ENCODE results near the gene C19orf38. TPM values are rescaled to one million over a fixed set of nuclear protein-coding genes. Genes with fewer than 3 reads are reported as not detected.
A peak's percentile ranks its signal among the peaks of the same experiment; 100 is the strongest.
"Not testable (repeated sequence)": the region's sequence is repeated elsewhere in the genome, so short reads cannot be mapped to it uniquely, and the experiment has no call there.

C19orf38 gene
- total RNA-seq, 2 experiments from 2014 or later, result 1.2 to 1.3 TPM

- ATAC-seq (no peak), DNase-seq (no peak)
- no peak overlapping the region for H3K27ac Mint-ChIP-seq
- intact Hi-C loops (cut with micrococcal nuclease), result no loop called here
- ChIA-PET POLR2A (interaction anchor here (1.1 to 1.3 kb wide), 2 partner anchors 10 to 109 kb away, joined by 3 read pairs; no protein-coding TSS in a partner anchor), CTCF (interaction anchor here (1.8 to 9.9 kb wide), 2 partner anchors 15 to 152 kb away, joined by 9 to 137 read pairs; partner anchors contain the start of gene DNM2)
- no peaks in the 10 kb centered on the region for H3K9me3 Mint-ChIP-seq
- no peak for TF ChIP-seq CTCF (IDR thresholded peaks at IDR 0.05)
- H3K27me3 Mint-ChIP-seq, result no peaks in the 10 kb centered on the region
- H3K36me3 Mint-ChIP-seq (ENCODE audit: low read depth), result peaks cover 3% of the 10 kb centered on the region
- no peak overlapping the region for H3K4me3 Mint-ChIP-seq
- H3K4me1 Mint-ChIP-seq (ENCODE audit: low read depth), result peaks cover 27% of the 10 kb centered on the region
These were observed 20.8 kb downstream of the C19orf38 start for GRCh38 chr19:10868872-10869547.

- H3K36me3 Mint-ChIP-seq (ENCODE audit: low read depth); H3K27me3 Mint-ChIP-seq; DNase-seq; H3K9me3 Mint-ChIP-seq; intact Hi-C loops (cut with micrococcal nuclease); ATAC-seq: not testable (repeated sequence)
- ChIA-PET CTCF (interaction anchor here (9.9 kb wide), 1 partner anchor 16 kb away, joined by 137 read pairs; no protein-coding TSS in a partner anchor), POLR2A (interaction anchor here (1.0 to 1.3 kb wide), 2 partner anchors 9 to 168 kb away, joined by 3 read pairs; no protein-coding TSS in a partner anchor)
- Mint-ChIP-seq H3K27ac (peak overlapping the region; percentile 81), H3K4me3 (peak overlapping the region; percentile 65), H3K4me1 (ENCODE audit: low read depth) (peaks cover 27% of the 10 kb centered on the region)
These were observed 21.7 kb downstream of the C19orf38 start for GRCh38 chr19:10869872-10870311.

- Mint-ChIP-seq H3K27me3 (no peaks in the 10 kb centered on the region), H3K27ac (peak overlapping the region; percentile 81), H3K36me3 (ENCODE audit: low read depth) (peaks cover 4% of the 10 kb centered on the region), H3K4me3 (peak overlapping the region; percentile 65), H3K4me1 (ENCODE audit: low read depth) (peaks cover 28% of the 10 kb centered on the region), H3K9me3 (no peaks in the 10 kb centered on the region)
- no peak for TF ChIP-seq CTCF (IDR thresholded peaks at IDR 0.05)
- ChIA-PET POLR2A (interaction anchor here (1.0 kb wide), 1 partner anchor 168 kb away, joined by 3 read pairs; no protein-coding TSS in a partner anchor), CTCF (interaction anchor here (0.6 to 9.9 kb wide), 10 partner anchors 9 to 153 kb away, joined by 3 to 137 read pairs (median 3); partner anchors contain the start of gene DNM2)
- no peak for DNase-seq
- no peak for ATAC-seq
- intact Hi-C loops (cut with micrococcal nuclease), result no loop called here
These were observed 22.3 kb downstream of the C19orf38 start for GRCh38 chr19:10870501-10870954.

- H3K27me3 Mint-ChIP-seq, result no peaks in the 10 kb centered on the region
- no peaks in the 10 kb centered on the region for H3K9me3 Mint-ChIP-seq
- peak within 1 kb of the TSS; percentile 87 for H3K27ac Mint-ChIP-seq
- H3K4me1 Mint-ChIP-seq (ENCODE audit: low read depth), result peaks cover 28% of the 10 kb centered on the region
- no peak for TF ChIP-seq CTCF (IDR thresholded peaks at IDR 0.05)
- H3K4me3 Mint-ChIP-seq, result peak within 1 kb of the TSS; percentile 76
- H3K36me3 Mint-ChIP-seq (ENCODE audit: low read depth), result peaks cover 4% of the 10 kb centered on the region
- DNase-seq (peak; percentile 100), ATAC-seq (peak; percentile 93)
- CTCF ChIA-PET, result interaction anchor here (0.6 to 9.9 kb wide), 11 partner anchors 9 to 153 kb away, joined by 3 to 137 read pairs (median 3); partner anchors contain the start of gene DNM2
- POLR2A ChIA-PET, result interaction anchor here (1.0 kb wide), 1 partner anchor 169 kb away, joined by 3 read pairs; no protein-coding TSS in a partner anchor
- intact Hi-C loops (cut with micrococcal nuclease), result no loop called here
These were observed 22.9 kb downstream of the C19orf38 start, which contains the start of gene CARM1 for GRCh38 chr19:10870955-10871603. Gene CARM1, plus strand, starts transcription at chr19:10871553. Its CDS starts 150 bp downstream, at chr19:10871703.
